Measurements from ENCODE around the gene EYA3.

Gene EYA3

DNA sequence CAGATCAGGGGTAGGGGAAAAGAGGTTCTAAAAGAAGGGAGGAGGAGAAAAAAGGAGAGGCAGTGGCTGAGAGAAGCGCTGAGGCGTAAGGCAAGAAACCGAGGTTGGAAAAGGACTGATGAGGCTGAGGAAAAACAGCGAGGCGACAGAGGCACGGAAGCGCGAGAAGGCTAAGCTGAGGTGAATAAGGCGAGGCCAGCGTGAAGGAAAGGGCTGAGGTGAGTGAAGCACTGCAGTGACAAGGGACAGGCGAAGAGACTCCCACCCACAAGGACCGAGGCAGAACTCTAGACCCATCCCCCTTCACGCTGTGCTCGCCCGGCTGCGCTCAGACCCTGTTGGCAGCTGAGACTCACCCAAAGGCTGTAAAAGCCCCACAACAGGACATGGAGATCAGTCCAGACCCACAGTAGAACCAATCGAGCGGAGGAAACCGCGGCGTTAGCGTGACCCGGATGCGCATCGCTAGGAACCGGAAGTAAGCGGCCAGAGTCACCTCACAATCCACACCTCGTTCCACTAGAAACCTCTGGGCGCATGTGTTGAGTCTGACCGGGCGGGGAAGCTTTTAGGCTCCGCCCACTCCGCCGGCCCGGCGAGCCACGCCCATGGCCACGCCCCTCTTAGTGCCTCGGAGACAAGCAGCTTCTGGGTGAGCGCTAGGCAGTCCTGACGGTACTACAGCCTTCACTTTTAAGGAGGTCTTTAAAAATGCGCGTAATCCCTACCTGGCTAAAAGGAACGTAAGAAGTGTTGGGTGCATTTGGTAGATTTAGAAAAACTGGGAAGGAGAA, at the start of gene EYA3:
Gene EYA3 (minus strand): TSS at position 443 of the 794 bp plus-strand sequence. CDS start 30,584 bp downstream, outside the sequence.
- in situ Hi-C loops (cut with MboI; ENCODE audit: low sequenced_read_pairs), result no loop called here

DNA sequence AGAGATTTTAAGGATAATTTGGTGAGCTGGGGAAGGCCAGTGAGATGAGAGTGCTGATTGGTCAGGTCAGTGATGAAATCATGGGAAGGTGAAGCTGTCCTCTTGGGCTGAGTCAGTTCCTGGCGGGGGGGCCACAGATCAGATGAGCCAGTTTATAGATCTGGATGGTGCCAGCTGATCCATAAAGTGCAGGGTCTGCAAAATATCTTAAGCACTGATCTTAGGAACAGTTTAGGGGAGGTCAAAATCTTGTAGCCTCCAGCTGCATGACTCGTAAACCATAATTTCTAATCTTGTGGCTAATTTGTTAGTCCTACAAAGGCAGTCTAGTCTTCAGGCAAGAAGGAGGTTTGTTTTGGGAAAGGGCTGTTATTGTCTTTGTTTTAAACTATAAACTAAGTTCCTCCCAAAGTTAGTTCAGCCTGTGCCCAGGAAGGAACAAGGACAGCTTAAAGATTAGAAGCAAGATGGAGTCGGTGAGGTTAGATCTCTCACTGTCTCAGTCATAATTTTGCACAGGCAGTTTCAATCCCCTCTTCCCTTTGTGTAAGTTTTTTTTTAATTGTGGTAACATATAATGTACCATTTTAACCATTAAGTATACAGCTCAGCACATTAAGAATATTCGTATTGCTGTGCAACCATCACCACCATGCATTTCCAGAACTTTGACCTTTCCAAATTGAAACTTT, 48.7 kb upstream of the EYA3 start:
- in situ Hi-C loops (cut with MboI; ENCODE audit: low sequenced_read_pairs), result no loop called here

DNA sequence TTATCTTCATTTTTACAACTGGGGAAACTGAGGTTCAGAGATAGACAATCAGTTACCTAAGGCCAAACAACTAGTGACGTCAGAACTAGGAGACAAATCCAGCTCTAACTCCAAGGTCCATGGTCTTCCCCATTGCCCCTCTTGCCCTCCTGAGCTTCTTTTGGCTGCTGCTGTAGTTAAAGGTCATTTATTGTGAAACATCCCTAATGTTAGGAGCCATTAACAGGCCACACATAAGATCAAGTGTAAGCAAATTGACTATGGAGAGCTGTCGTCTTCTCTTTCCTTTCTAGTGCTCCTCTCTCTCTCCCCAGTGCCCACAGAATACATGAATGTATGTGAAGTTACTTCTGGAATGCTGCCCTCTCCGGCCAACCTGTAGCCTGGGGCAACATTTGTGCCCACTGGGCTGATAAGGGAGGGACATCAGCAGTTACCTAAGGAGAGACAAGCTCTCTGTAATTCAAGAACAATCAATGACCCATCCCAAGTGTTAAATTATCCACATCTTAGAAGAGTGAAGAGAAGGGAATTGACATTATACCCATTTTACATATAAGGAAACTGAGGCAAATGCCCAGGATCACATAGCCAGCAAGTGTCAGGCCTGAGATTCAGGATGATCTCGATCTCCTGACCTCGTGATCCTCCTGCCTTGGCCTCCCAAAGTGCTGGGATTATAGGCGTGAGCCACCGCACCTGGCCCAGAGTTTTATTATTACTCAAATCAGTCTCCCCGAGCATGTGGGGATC, 47.9 kb upstream of the EYA3 start:
- in situ Hi-C loops (cut with MboI; ENCODE audit: low sequenced_read_pairs), result no loop called here

- in situ Hi-C loops (cut with MboI; ENCODE audit: low sequenced_read_pairs), result no loop called here
Observed at GRCh38 chr1:28135371-28136168, 47.2 kb upstream of the EYA3 start.

DNA sequence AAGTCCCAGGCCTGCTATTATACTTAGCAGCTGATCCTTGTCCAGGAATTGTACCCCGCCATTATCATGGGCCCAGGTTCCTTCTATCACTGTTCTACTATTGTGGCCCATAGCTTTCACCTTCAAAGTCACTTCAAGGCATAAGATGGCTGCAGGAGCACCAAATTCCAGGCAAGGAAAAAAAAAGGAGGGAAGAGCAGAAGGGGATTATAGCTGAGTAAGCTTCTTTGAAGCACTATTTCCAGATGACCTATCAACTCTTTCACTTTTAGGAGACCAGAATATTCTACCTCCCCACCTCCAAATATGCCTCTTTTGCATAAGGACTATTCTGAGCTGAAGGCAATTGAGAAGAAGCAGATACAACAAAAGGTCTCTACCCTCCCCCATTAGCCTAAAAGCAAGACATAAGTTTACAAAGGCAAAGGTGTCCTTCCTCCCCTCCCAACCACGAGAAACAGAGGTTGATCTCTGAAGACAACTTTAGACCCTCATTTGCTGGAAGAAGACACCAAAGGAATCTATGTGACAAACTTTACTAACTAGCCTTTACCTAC, 46.3 kb upstream of the EYA3 start:
- in situ Hi-C loops (cut with MboI; ENCODE audit: low sequenced_read_pairs), result no loop called here

DNA sequence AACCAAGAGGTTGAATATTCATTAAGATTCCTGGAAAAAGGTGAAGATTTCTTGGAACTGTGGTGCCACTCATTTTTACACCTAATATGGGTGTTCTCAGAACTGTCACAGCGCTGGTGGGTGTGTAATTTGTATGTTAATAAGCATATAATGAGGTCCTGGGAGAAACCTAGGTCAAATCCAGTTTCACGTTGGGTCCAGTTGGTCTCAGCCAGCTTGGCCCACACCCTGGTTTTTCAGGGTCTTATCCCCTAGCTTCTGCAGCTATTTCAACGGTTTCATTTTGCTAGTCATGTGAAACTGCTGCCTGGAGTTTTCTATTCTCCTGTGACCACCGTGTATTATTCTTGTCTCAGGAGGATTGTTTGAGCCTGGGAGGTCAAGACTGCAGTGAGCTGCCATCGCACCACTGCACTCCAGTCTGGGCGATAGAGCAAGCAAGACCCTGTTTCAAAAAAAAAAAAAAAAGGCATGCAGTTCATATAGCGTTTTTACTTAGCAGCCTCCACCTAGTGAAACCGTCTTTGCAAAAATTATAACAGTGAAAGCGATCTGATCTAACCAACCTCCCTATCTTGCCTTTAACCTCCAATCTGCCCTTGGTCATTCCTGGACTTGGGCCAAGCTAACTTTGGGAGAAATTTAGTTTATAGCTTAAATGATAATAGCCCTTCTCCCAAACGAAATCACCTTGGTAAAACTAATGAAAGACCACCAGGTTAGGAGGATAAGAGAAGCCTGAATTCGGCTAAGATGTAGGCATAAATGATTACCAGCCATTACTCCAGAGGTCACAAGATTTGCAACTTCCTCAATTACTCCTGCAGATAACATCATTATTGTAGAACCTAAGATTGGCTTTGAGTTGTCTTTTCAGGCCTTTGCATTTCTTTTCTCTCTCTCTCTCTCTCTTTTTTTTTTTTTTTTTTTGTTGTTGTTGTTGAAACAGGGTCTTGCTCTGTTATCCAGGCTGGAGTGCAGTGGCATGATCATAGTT, 44.1 kb upstream of the EYA3 start:
- in situ Hi-C loops (cut with MboI; ENCODE audit: low sequenced_read_pairs), result no loop called here

- in situ Hi-C loops (cut with MboI; ENCODE audit: low sequenced_read_pairs), result no loop called here
Observed at GRCh38 chr1:28130901-28131300, 42.5 kb upstream of the EYA3 start.

GRCh38 chr1:28129150-28129549, 40.7 kb upstream of the EYA3 start:
- in situ Hi-C loops (cut with MboI; ENCODE audit: low sequenced_read_pairs), result no loop called here

DNA sequence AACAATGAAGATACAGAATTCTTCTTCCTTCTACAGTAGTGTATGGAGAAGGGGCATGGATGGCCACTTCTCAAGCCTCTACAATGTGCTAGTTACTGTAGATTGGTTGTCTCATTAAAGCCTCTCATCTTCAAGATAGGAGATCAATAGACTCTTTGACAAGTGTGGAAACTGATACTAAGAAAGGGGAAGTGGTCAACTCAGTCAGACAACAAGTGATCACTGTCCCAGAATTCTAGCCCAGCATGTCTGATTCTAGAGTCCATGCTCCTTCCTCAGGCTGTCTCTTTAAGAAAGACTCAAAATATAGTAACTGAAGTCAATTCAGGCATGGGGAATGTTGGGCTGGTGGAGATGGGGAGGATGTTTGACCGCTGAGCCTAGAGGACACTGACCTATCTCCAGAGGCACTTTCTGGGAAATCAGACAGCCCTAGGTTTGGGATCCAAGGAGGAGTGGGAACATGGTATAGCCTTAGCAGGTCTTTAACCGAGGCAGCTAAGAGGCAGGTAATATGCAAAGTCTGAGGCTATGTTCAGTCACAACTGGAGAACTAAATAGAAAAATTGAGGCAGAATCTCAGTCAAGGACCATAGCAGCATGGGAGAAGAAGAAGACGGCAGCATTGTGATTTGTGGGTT, 39.3 kb upstream of the EYA3 start:
- in situ Hi-C loops (cut with MboI; ENCODE audit: low sequenced_read_pairs), result no loop called here

- in situ Hi-C loops (cut with MboI; ENCODE audit: low sequenced_read_pairs), result no loop called here
Observed at GRCh38 chr1:28126783-28127490, 38.5 kb upstream of the EYA3 start.

GRCh38 chr1:28126212-28126611, 37.8 kb upstream of the EYA3 start:
- in situ Hi-C loops (cut with MboI; ENCODE audit: low sequenced_read_pairs), result no loop called here

DNA sequence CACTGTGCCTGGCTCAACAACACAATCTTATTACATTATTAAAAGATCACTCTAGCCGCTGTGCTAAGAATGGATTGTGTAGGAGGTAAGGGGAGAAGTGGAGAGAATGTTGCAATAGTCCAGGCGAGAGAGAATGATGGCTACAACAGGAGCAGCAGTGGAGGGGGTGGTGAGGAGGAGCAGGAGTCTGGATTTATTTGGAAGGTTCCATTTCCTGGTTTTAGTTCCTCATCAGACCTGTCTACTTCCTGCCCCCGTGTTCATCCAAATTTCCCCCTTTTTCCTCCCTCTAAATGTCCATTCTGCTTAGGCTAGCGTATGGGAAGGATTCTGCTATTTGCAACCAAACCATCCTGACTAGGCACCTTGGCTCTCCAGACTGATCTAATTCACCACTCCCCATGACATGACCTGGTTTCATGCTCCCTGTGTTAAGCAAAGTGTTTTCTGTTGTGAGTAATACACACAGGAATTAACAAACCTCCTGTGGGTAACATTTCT, 35.1 kb upstream of the EYA3 start:
- in situ Hi-C loops (cut with MboI; ENCODE audit: low sequenced_read_pairs), result no loop called here

- in situ Hi-C loops (cut with MboI; ENCODE audit: low sequenced_read_pairs), result no loop called here
Observed at GRCh38 chr1:28122183-28122582, 33.8 kb upstream of the EYA3 start.

- in situ Hi-C loops (cut with MboI; ENCODE audit: low sequenced_read_pairs), result no loop called here
Observed at GRCh38 chr1:28119556-28119955, 31.1 kb upstream of the EYA3 start.

GRCh38 chr1:28118640-28119307, 30.4 kb upstream of the EYA3 start:
- in situ Hi-C loops (cut with MboI; ENCODE audit: low sequenced_read_pairs), result no loop called here

- in situ Hi-C loops (cut with MboI; ENCODE audit: low sequenced_read_pairs), result no loop called here
Observed at GRCh38 chr1:28115267-28115666, 26.9 kb upstream of the EYA3 start.

DNA sequence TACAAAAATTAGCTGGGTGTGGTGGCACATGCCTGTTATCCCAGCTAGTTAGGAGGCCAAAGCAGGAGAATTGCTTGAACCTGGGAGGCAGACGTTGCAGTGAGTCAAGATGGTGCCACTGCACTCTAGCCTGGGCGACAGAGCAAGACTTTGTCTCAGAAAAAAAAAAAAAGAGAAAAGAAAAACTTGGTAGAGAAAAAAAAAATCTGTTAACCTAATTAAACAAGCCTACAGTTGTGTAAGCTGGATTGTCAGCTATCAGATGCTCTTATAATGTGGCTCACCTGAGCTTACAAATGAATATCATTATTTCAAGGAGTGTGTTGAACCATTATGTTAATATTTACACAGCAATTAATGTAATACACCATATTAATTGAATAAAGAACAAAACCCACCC, 26.4 kb upstream of the EYA3 start:
- in situ Hi-C loops (cut with MboI; ENCODE audit: low sequenced_read_pairs), result no loop called here

DNA sequence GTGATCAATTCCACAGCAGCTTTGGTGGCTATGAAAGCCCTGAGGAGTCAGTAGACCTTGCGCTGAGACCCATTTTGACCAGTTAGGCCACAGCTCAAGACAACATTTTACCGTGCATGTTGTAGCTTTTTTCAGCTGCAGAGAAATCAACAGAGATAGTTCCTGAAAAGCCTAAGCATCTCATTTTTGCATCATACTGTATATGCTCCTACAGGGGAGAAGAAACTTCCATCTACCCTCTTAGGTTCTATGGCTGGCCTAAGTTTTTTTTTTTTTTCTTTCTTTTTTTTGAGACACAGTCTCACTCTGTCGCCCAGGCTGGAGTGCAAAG, 24.8 kb upstream of the EYA3 start:
- in situ Hi-C loops (cut with MboI; ENCODE audit: low sequenced_read_pairs), result no loop called here
